GM19025 (cell line): ENCODE results near the gene PARD3.
A peak's percentile ranks its signal among the peaks of the same experiment; 100 is the strongest.
"Not testable (repeated sequence)": the region's sequence is repeated elsewhere in the genome, so short reads cannot be mapped to it uniquely, and the experiment has no call there.

ENCODE experiments used
- ATAC-seq: cut with Tn5 transposase; IDR thresholded peaks from one replicate; pipeline ENCODE4 v1.9.1; 2021; ENCODE audit warnings: mild to moderate bottlenecking, low read depth, moderate library complexity; ENCODE audit not compliant: unreplicated experiment

Gene PARD3

GRCh38 chr10:34721208-34721840 lies 93.8 kb downstream of the PARD3 start:
- ATAC-seq: no peak

DNA sequence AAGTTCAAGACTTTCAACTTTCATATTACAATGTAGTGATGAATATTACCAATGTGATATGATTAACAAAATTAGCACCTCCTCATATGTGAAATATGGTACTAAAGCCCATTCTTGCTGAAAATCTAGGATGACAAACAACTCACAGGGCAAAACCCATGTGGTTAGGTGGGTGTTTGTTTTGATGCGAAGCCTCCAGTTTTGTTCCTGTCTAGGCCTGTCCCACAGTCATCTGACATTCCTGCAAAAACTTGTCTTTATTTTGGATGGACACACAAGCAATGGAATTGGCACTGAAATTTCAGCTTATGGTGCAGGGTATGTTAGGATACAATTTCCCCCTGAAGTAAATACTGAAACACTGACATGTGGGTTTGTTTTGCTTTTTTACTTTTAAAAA lies 95.3 kb downstream of the PARD3 start:
- ATAC-seq: no peak

DNA sequence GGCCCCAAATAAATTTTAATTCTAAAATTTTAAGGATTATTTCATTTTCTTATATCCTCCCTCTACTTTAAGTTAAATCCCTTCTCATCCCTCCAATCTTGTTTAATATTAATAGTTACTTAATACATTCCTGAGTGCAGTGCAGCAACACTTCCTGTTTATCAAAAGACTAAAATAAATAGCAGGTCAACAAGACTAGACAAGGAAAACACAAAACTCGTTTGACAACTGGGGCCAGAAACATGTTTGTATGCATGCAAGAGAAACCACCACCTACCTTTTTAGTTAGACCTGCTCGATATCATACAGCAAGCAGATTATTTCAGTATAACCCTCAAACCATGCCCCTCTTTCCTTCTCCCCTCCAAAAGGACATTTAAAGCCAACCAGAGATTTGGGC lies 95.8 kb downstream of the PARD3 start:
- no peak for ATAC-seq

- no peak for ATAC-seq
These were observed 97.7 kb downstream of the PARD3 start for GRCh38 chr10:34717429-34717828.

DNA sequence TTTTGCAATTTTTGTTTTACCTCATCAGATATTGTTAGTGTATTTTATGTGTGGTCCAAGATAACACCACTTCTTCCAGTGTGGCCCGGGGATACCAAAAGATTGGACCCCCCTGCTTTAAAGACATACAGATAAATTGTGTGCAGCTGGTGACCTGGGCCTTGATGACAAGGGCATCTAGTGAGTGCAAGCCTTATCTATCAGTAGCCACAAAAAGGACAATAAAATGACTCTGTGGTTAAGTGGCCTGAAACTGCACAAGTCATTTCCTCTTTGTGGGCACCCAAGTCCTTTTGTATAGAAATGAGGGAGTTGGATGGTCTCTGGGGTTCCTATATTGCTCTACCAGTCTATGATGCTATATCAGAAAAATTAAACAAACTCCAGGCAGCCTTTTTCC lies 98.1 kb downstream of the PARD3 start:
- ATAC-seq: peak; percentile 69

GRCh38 chr10:34716234-34716633 lies 98.9 kb downstream of the PARD3 start:
- ATAC-seq: no peak

DNA sequence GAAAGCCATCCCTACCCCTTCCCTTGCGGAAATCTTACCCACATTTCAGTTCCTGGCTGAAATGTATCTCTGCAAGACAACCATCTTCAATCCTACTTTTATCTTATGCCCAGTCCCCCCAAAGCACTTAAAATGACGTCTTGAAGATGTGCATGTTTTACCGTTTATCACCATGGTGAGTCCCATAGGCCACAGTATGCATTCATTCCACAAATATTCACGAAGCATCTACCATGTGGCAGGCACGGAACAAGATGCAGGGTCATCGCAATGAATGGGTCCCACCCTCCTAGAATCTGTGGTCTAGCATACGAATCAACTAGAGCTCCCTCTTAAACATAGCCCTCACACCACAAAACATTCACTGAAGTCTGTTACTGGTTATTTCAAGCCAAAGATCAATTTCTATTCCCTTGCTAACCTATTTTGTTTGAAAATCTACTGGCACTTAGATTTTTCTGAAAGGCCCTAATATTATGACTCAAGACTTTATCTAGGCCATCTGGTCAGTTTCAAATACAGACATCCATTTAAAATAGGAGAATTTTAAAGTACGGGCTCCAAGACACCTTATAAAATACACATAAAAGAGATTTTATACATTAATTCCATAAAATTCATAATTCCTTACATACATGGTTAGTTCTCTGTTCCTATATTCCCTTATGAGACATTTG lies 99.4 kb downstream of the PARD3 start:
- ATAC-seq: no peak

GRCh38 chr10:34713875-34714274 lies 101.2 kb downstream of the PARD3 start:
- no peak for ATAC-seq

DNA sequence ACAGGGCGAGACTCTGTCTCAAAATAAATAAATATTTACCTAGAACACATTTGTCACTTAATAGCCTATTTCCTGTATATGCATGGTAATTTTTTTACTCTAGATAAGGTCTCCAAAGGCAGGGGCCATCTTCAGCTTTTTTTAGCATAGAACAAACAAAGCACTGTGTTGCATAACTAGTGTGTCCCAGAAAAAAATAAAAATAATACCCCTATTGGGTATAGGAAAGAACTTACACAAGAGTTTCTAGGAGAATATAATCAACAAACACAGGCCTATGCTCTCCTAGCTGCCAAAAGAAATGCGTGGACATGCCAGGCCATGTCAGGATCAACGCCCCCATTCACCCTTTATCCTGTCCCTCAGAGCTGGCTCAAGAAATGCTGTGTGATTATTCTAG lies 103.6 kb downstream of the PARD3 start:
- ATAC-seq: no peak

GRCh38 chr10:34710391-34710751 lies 104.7 kb downstream of the PARD3 start:
- ATAC-seq: no peak

DNA sequence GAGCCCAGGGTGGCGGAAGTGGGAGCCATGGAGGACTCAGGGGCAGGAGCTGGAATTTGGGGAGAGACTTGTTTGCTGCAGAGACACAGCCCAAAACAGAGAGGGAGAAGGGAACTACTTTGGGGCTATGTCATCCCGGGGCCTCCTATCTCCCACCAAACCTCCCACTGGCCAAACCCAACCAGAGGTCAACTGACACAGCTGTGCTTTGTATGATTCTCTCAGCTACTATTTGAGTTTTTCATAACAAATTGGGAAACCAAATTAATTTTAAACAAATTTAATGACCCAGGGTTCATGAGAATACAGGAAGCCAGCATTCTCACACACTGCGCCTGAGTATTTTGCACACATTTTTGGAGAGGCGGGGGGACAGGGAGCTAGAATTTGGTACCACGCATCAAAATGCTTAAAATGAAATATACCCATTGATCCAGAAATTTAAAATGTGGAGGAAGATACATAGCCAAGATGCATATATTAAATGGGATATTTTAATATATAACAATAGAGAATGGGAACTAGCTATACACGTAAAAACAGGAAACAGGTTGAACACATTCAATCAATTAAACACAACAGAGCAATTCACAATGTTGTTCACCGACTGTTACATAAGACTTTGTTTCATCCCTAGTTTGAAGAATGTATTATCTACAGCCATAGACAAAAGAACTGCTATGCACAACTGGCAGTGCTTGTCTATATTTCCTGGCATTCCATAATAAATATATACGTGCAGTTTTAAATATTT lies 105.3 kb downstream of the PARD3 start:
- no peak for ATAC-seq

GRCh38 chr10:34707656-34708055 lies 107.4 kb downstream of the PARD3 start:
- ATAC-seq: no peak

GRCh38 chr10:34706992-34707391 lies 108.1 kb downstream of the PARD3 start:
- ATAC-seq: not testable (repeated sequence)

- ATAC-seq: no peak
These were observed 108.9 kb downstream of the PARD3 start for GRCh38 chr10:34706147-34706546.

DNA sequence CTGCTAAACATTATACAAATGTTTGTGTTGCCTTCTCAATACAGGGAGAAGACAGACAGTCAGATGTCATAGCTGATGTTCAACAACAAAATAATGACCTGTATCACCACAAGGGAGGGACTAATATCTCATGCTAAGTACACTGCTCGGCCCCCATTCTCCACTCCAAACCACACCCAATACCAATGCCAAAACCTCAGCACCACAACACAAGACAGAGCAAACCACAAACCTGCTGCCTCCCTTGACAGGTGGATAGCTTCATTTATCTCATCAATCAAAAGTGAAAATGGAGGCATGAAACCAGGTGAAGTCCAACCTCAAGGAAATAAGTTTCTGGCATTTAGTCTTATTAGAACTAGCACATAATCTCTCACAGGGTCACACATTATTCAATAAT lies 109.5 kb downstream of the PARD3 start:
- ATAC-seq: peak; percentile 46

- ATAC-seq: no peak
These were observed 110.4 kb downstream of the PARD3 start for GRCh38 chr10:34704526-34705184.

DNA sequence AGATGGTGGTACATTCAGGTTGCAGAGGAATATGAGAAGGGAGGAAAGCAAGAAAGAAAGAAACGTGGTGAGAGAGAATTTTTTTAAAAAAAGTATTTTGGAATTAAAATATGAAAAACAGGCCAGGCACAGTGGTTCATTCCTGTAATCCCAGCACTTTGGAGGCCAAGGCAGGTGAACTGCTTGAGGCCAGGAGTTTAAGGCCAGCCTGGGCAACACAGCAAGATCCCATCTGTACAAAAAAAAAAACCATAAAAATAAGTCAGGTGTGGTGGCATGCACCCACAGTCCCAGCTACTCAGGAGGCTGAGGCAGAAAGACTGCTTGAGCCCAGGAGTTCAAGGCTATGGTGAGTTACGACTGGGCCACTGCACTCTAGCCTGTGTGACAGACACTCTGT lies 112.1 kb downstream of the PARD3 start:
- no peak for ATAC-seq

GRCh38 chr10:34702093-34702937 lies 112.8 kb downstream of the PARD3 start:
- no peak for ATAC-seq

DNA sequence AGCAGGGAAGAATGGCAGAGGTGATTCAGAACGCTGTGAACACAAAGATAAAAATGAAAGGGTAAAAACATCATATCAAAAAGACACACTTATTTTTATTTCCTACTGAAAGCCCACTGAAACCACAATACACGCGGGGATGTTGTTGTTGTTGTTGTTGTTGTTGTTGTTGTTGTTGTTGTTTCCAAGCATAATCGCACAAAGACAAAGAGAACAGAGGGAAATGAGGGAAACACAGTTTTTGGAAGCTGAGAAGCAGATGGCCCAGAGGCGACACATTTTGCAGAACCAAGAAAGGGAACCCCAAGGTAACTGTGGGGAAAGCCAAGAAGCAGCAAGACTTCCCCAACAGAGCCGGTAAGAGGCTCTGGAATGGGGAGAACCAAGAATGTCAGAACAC lies 113.9 kb downstream of the PARD3 start:
- ATAC-seq: no peak

DNA sequence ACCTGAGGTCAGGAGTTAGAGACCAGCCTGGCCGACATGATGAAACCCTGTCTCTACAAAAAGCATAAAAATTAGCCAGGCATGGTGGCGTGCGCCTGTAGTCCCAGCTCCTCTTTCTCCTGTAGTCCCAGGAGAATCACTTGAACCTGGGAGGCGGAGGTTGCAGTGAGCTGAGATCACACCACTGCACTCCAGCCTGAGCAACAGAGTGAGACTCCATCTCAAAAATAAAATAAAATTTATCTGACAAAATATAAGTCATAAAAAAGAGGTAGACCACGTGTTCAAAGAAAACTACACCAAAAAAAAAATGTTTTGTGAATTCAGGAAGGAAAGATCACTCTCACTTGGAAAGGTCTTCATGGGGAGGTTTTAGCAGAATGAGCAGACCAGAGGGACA lies 114.3 kb downstream of the PARD3 start:
- ATAC-seq: not testable (repeated sequence)
